Activated gamma-delta T cell (primary cell): ENCODE results near the gene ZNF662.
"Not testable (repeated sequence)": the region's sequence is repeated elsewhere in the genome, so short reads cannot be mapped to it uniquely, and the experiment has no call there.

Experiments
- DNase-seq: peaks from one replicate; lab custom pipeline; 2025; lab: John Stamatoyannopoulos, UW
- total RNA-seq, 2 donors: gene quantifications; one replicate each; lab custom pipeline; 2026; lab: John Stamatoyannopoulos, UW

The ZNF662 gene
- total RNA-seq, result 2.0 to 6.5 reads per million in 2 donors

DNA sequence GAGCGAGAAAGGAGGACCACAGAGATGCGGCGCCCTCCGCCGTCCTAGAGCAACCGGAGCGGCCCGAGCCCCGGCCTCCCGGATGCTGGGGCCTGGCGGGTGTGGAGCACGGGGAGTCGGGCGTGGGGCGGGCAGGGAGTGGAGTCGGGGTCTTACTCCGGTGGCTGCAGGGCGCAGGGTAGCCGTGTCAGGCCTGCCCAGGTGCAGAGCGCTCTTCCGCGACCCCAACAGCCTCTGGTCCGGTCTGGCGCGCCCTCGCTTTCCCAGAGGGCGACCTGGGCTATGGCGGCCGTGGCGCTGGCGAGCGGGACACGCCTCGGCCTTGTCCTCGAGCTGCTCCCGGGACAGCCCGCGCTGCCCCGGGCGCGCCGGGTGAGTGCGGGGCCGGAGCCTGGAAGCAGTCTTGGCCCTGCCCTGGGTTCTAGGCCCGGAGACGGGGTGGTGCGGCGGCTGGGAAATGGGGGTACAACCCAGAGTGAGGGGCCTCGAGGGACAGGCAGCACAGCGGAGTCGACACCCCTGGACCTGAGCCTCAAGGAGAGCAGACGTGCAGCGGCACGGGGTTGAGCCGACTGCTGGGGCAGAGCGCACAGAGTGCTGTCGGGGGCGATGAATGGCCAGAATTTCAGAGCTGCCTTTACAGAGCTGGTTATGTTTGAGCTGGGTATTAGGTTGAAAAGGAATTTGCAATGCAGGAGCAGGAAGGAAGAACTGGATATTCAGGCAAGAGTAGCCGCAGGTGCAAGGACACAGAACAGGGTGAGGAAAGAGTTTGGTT is at the start of gene ZNF662:
TSS of gene ZNF662 (plus strand) at position 73 of the 778 bp plus-strand sequence. CDS start 1,973 bp downstream, outside the sequence.
- no peak for DNase-seq

DNA sequence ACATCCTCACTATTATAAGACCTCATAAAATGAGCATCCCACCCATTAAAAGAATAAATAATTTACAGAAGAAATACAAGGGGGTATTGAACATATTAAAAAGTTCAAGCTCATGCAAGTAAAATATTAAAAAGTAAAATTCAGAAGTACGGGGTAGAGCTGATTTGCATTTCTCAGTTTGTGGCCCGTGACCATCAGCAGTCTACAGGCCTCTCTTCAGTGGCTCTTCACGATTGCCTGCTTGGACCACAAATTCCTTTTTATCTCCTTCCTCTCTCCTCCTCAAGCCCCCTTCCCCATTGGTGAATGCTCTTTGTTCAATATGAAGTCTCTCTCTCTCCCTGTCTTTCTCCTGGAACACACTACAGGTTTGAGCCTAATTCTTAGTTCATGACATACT is 49.4 kb upstream of the ZNF662 start:
- no peak for DNase-seq

DNA sequence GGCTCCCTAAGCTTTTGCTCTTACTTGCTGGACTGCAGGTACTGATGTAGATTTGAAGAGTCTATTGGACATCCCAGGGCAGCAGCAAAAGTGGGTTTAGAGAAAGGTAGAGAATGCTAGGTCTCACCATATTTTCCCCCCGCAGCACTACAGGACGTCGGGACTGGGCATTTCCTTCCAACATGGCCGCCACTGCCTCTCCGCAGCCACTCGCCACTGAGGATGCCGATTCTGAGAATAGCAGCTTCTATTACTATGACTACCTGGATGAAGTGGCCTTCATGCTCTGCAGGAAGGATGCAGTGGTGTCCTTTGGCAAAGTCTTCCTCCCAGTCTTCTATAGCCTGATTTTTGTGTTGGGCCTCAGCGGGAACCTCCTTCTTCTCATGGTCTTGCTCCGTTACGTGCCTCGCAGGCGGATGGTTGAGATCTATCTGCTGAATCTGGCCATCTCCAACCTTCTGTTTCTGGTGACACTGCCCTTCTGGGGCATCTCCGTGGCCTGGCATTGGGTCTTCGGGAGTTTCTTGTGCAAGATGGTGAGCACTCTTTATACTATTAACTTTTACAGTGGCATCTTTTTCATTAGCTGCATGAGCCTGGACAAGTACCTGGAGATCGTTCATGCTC is 41.5 kb upstream of the ZNF662 start:
- DNase-seq, result no peak

DNA sequence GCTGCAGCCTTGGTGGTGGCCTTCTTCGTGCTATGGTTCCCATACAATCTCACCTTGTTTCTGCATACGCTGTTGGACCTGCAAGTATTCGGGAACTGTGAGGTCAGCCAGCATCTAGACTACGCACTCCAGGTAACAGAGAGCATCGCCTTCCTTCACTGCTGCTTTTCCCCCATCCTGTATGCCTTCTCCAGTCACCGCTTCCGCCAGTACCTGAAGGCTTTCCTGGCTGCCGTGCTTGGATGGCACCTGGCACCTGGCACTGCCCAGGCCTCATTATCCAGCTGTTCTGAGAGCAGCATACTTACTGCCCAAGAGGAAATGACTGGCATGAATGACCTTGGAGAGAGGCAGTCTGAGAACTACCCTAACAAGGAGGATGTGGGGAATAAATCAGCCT is 40.7 kb upstream of the ZNF662 start:
- DNase-seq, result no peak

DNA sequence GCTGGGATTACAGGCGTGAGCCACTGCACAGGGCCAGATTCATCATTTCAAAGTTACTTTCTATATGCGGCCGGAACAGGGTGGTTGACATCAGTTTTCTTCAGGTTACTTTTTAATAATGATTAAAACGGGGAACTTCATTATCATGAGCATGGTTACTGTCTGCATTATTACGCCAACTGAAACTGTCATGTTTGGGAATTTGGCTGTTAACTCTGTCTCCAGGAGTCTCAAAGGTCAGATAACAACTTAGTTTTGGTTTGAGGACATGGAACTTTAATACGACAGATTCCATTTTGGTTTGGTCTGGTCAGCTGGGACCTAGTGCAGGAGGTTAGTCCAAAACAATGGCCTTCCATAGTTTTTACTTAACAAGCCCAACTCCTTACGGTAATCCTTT is 38.8 kb upstream of the ZNF662 start:
- DNase-seq, result no peak

DNA sequence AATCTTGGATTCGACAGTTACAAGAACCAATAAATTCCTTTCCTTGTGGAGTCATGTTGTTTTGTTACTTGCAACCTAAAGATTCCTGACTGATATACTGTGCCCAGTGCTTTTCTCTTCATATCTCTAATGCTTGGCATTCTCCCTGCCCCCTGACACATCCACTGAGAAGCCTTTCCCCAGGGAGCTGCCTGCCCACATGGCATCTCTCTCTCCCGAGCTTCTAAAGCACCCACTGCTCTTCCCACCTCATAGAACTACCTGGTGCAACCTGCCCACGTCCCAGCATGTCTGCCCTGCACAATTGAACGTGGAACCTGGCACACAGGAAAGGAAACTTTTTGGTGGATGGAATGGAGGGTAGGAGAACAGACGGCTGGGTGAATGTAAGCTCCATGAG is 37.1 kb upstream of the ZNF662 start:
- DNase-seq, result no peak

DNA sequence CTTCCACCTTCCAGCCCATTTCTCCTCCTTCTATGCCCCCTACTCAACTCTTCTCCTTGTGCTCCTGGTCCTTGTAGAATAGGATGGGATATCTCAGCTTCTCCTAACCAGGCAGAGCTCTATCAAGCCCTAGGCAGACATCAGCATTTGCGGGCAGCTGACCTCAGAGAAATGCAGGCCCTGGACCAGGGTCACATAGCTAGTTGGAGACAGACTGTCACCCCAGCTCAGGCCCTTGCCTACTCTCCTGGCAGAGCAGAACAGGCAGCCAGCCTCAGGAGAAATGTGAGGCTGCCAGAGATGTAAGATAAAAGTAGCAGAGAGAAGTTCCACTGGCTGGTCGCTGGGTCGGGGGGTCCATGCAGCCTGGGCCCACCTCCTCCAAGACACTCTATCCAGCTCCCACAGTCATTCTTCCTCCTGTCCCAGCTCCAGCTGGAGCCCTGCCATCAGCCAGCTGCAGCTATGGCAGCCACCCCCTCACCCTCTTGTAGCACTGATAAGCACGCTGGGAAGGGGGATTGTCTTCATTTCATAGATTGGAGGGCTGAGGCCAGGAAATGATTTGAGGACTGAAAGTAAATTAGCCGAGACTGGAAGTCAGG is 34.2 kb upstream of the ZNF662 start:
- DNase-seq, result no peak

DNA sequence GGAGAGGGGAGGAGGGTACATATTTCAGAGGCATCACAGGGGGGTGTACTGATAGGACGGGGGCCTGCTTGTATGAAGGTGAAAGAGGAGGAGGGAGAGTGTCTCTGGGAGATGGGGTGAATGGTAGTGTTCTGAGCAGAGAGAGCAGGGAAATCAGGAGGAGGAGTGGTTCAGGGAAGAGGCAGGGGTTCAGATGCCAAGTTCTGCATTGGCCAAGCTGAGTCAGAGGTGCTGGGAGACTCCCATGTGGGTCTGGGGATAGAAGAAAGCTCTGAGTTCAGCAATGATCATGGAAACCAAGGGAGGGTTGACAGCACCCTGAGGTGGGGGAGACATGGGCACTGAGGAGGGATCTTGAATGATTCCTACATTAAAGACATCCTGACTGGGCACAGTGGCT is 33.2 kb upstream of the ZNF662 start:
- DNase-seq, result no peak

DNA sequence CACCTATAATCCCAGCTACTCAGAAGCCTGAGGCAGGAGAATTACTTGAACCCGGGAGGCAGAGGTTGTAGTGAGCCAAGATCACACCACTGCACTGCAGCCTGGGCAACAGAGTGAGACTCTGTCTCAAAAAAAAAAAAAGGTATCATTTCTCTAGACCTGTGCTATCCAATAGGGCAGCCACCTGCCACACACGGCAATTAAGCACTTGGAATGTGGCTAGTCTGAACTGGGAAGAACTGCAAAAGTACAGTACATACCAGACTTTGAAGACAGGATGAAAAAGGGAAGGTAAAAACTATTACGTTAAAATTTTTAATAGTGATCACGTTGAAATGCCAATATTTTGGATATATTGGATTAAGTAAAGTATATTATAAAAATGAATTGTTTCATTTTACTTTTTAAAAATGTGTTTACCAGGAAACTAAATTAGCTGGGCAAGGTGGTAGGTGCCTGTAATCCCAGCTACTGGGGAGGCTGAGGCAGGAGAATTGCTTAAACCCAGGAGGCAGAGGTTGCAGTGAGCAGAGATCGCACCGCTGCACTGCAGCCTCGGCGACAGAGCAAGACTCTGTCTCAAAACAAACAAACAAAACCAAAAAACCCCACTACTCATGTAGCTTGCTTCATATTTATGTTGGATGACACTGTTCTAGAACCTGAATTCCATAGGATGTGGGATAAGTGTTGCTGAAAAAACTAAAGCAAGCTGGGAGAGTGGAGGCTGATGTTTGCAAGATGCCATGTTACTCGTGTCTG is 32.5 kb upstream of the ZNF662 start:
- no peak for DNase-seq

DNA sequence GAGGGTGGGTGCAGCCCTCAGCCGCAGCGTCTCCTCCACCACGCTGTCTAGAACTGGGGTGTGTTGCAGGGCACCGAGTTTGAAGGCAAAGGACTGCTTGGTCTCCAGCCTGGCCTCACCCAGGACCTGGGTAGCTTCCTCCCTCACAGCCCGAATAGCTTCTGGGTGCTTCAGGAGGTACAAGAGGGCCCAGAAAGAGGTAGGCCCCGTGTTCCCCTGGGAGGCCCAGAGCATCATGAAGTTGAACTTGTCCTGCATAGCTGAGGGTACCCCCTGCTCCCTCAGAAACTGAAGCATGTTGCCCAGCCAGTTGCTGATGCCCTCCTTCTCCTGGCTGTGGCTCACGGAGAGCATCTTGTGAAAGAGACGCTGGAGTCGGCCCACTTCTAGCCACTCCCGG is 31.2 kb upstream of the ZNF662 start:
- DNase-seq, result no peak

DNA sequence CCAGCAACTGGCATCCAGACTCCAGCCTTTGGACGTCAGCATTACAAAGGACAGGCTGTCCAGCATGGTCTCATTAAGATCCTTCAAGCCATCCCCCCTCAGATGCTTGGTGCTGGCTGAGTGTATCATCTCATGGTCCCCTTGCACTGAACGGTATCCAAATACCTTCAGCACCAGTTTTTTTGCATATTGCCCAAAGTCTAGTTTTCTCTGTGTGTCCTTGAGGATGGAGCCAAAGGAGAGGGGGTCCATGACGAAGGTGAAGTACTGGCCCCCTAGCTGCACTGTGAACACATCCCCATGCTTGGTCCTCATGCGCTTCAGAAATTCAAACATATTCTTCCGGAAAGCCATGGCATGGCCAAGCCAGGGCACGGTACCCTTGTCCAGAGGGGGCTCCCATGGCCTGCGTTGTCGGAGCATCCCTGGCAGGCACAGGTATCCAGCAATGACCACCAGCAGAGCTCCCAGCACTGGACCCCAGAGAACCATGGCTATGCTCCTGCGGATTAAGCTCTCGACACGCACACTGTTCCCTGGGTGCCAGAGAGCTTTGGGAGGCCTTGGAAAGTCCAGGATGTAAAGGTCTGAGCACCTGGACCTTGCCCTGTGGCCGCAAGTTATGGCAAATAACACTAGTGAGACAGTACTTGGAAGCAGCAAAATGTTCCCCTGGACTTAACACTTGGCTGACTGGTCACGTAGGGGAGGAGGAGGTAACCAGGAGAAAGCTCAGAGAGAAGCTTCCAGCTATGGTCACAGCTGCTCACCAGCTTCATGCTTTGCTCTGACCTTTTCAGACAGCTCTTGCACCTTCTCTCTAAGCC is 30.4 kb upstream of the ZNF662 start, which contains the start of gene CYP8B1:
TSS of gene CYP8B1 (minus strand) at position 555 of the 827 bp plus-strand sequence. CDS start at position 492, 63 bp downstream.
- DNase-seq, result no peak

DNA sequence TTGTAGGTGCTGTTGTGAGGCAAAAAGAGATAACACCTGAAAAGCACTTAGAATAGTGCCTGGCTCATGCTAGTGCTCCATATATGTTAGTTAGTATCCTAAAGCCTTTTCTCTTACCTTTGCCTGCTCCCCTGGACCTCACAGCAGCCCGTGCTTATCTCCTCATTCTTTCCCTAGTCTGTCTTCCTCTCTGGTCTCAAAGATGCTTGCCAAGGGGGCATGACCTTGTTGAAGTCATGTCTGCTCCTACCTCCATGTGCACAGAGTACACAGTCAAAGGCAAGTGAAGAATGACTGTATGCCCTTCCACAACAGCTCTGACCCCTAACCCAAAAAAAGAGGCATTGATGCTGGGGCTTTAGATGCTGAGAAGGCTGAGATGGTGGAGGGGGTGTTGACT is 29.5 kb upstream of the ZNF662 start:
- DNase-seq, result no peak

DNA sequence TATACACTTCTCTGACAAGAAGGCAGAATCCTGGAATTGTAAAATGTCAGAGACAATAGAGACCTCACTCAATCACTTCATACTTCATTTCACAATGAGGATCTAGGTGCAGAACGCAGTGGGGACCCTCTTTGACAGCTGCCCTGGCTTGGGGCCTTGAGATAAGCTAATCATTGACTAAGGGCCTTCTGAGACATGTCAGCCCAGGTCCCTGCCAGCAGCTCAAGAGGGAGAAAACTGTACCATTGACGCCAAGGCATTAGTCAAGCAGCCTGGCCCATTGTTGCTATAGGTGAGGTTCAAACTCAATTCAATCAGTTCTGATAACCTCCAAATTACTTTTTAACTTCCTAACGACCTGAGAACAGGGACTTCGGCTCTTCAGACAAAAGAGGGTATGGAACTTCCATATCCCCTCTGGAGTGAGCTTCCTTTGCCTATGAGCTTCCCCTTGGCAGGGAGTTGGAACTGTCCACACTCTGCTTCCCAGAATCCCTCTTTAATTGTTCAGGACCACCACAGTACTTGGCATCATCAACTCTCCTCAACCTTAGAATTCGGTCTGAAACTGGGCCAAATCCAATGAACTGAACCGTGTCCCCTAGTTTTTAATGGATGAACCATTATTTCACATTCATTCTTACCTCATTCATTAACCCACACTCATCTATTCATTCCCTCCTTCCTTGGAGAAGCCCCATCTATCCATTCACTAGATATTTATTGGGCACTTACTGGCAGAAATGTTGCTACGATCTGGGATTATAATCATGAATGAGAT is 28.8 kb upstream of the ZNF662 start:
- no peak for DNase-seq

DNA sequence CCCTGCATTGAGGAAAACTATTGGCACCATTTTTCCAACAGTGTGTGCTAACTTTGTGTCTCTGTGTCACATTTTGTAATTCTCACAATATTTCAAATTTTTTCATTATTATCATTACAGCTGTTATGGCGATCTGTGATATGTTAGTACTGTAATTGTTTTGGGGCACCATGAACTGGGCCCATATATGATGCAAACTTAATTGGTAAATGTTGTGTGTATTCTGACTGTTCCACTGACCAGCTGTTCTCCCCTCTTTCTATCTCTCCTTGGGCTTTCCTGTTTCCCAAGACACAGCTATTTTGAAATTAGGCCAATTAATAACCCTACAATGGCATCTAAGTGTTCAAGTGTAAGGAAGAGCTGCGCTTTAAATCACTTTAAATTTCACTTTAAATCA is 28.1 kb upstream of the ZNF662 start:
- DNase-seq, result no peak

DNA sequence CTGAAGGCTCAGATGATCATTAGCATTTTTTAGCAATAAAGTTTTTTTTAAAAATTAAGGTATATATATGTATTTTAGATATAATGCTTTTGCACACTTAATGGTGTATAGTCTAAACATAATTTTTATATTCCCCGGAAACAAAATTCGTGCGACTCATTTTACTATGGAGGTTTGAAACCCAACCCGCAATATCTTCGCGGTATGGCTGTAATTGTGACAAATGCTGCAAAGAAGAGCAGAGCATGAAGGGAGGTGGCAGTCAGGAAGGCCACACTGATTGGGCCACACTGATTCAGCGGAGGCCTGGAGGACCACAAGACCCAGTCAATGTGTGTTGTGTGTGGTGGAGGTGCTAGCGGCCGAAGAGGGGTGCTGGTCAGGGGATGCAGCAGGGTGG is 25.8 kb upstream of the ZNF662 start:
- no peak for DNase-seq

DNA sequence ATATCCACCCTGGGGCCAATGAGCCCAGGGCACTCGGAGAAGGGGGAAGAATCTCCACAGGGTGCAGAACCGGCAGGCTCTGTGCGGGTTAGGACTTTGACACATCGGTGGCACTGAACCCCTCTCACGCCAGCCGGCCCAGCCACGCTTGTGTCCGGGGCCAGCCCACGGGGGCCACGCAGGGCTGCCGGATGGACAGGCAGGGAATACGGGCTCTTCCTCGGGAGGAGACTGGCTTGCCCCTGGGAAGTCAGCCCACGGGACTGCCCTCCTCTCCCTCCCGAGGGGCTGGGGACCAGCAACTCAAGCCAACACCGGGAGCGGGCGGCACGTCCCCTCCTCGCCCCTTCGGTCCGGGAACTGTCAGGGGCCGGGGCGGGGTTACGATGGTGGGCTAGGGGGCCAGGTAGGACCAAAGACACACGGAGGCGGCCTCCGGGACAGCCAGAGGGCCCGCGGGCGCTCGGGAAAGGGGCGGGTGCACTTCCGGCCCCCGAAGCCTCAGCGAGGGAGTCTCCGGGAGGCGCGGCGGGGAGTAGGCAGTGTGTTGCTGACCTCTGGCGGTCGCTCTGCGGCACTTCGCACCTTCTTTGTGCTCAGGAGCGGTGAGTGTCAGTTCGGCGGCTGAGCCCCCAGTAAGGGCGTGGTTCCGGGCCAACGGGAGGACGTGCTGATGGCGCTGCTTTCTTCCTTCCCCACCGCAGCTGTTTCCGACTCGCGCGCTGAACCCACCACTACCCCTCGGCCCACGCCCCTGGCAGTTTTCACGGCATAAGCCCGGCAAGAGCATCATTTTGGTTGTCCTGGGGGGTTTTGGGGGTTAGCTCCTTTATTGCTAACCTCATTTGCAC is 25.1 kb upstream of the ZNF662 start:
- DNase-seq, result peak; percentile 69

DNA sequence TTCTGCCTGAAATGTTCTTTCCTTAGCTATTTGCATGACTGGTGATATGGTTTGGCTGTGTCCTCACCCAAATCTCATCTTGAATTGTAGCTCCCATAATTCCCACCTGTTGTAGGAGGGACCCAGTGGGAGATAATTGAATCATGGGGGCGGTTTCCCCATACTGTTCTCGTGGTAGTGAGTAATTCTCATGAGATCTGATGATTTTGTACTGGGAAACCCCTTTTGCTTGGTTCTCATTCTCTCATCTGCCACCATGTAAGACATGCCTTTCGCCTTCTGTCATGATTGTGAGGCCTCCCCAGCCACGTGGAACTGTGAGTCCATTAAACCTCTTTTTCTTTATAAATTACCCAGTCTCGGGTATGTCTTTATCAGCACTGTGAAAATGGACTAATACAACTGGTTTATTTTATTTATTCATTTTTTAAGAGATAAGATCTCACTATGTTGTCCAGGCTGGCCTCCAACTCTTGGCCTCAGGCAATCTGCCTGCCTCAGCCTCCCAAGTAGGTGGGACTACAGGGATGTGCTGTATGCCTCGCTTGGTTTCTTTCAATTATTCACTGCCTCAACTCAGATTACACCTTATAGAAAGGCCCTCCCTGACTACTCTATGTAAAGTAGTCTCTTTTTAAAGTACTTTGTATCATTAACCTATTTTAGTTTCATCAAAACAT is 22.6 kb upstream of the ZNF662 start:
- not testable (repeated sequence) for DNase-seq

DNA sequence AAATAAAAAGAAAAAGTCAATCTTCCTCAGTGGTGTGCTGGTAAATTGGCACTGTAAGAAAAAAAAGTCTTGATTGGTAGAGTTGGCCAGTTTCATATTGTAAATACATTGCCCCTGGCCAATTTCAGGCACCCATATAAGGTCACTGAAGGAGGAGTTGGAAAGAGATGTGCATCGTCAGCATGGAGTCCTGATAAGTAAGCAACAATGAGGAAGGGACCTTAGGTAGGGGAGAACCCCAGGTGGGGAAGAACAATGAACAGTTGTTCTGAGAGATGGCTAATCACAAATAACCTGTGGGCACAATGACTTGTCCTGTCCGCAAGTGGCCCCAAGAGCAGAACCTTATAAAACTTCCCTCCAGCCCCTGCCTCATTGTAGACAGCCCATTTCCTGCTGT is 21.6 kb upstream of the ZNF662 start:
- DNase-seq, result no peak

DNA sequence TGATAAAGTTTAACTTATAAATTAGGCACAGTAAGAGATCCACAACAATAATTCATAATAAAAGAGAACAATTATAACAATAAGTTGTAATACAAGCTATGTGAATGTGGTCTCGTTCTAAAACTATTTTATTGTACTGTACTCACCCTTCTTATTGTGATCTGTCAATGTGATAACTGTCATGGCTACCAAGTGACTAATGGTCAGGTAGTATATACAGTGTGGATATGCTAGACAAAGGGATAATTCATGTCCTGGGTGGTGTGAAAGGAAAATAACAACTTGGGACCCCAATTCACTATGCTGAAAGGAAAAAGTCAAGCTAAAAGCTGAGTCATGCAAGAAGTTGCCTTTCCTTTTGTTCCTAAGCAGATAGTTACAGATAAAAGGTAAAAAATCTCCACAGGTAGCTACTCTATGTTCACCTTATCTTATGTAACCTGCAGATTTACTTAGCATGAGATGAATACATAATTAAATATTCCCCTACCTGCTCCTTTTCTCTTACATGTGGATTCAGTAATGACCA is 19.6 kb upstream of the ZNF662 start:
- no peak for DNase-seq
